Hindlimb muscle (tissue), 1 donor: ENCODE data around the gene GABPA. TPM values are rescaled to one million over a fixed set of nuclear protein-coding genes. Genes with fewer than 3 reads are reported as not detected.

Experiments used
- DNase-seq: peaks from one replicate; pipeline ENCODE4 v3.0.0-alpha.2; 2013
- polyA plus RNA-seq: library from polyadenylated mRNA; unstranded; fragments of 120-200 nt; gene quantifications from one replicate; pipeline ENCODE4 v1.2.1, GENCODE V29; 2013; ENCODE audit not compliant: insufficient read length

The GABPA gene
- polyA plus RNA-seq, 1 donor, result 27.6 TPM

- DNase-seq, result no peak
These were observed 79.1 kb downstream of the GABPA start for GRCh38 chr21:25813917-25814316.

GRCh38 chr21:25818121-25818520, 83.3 kb downstream of the GABPA start:
- DNase-seq, result no peak

GRCh38 chr21:25818551-25818950, 83.8 kb downstream of the GABPA start:
- no peak for DNase-seq

Other genes starting within 250 kb of the GABPA start
- gene MRPL39, start 127.5 kb upstream of the GABPA start, polyA plus RNA-seq, result 28.2 TPM
- gene JAM2, start 95.7 kb upstream of the GABPA start, polyA plus RNA-seq, result 50.0 TPM
- gene ATP5PF, start 68 bp upstream of the GABPA start, polyA plus RNA-seq, result 210 TPM